ENCODE results near the gene VEPH1. TPM values are rescaled to one million over a fixed set of nuclear protein-coding genes. Genes with fewer than 3 reads are reported as not detected.

Gene VEPH1
- total RNA-seq, 1 experiment from 2014 or later = 27.3 TPM

DNA sequence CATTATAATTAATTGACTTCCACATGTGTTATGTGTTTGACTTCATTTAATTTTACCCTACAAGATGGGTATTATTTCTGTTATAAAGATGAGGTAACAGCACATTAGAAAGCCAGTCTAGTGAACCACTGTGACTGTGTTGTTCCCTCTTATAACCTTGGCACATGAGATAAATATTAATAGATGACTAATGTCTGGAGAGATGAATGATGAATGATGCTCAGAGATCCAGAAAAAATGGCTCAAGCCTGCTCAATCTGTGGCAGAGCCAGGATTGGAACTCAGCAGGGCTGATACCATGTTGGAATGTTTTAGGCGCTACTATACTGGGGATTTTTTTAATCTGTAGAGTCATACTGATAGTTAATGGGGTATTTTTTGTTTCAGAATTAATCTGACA, 185.3 kb downstream of the VEPH1 start:
- ChIA-PET CTCF (no interaction called here), POLR2A (ENCODE audit: unreplicated experiment) (no interaction called here)
- H3K27ac ChIP-seq (ENCODE audit: low read length) = no peak overlapping the region
- no peaks in the 10 kb centered on the region for H3K4me1 ChIP-seq (ENCODE audit: insufficient read depth, low read length)
- peak; percentile 38 for DNase-seq
- no peak overlapping the region for H3K4me3 ChIP-seq (ENCODE audit: low read length)
- TF ChIP-seq EZH2phosphoT487 (IDR thresholded peaks at IDR 0.05; ENCODE audit: borderline replicate concordance, low read length) (no peak), EZH2 (IDR thresholded peaks at IDR 0.05; ENCODE audit: low read length, unreplicated experiment) (no peak), CTCF (conservative IDR thresholded peaks at IDR 0.05; ENCODE audit: low read depth, low read length) (no peak)
- no TSS peak for BruUV-seq (replicated peaks)
- peak; percentile 62 for ATAC-seq
- no peak overlapping the region for H3K4me2 ChIP-seq (ENCODE audit: low read length)
- H3K27me3 ChIP-seq (ENCODE audit: low read length) = no peaks in the 10 kb centered on the region
- no peaks in the 10 kb centered on the region for H3K9me2 ChIP-seq (replicated peaks; ENCODE audit: low read length)
- no peaks in the 10 kb centered on the region for H3K9me3 ChIP-seq (ENCODE audit: low read length)
- no peaks in the 10 kb centered on the region for H3F3A ChIP-seq (ENCODE audit: low read length, unreplicated experiment)
- H2AFZ ChIP-seq (ENCODE audit: low read length) = no peak overlapping the region
- no peak overlapping the region for H3K9ac ChIP-seq (ENCODE audit: low read length)
- no peaks in the 10 kb centered on the region for H3K79me2 ChIP-seq (ENCODE audit: low read length)
- intact Hi-C loops (cut with micrococcal nuclease) = no loop called here
- H4K20me1 ChIP-seq (ENCODE audit: low read length) = no peaks in the 10 kb centered on the region
- H3K36me3 ChIP-seq (ENCODE audit: low read depth, low read length) = no peaks in the 10 kb centered on the region

- no peak for ATAC-seq
- H3K4me2 ChIP-seq (ENCODE audit: low read length) = no peak overlapping the region
Observed at GRCh38 chr3:157313186-157313585, 190.0 kb downstream of the VEPH1 start.

More at GRCh38 chr3:157313186-157313585, 190.0 kb downstream of the VEPH1 start:
- BruUV-seq (replicated peaks) = no TSS peak
- H3K36me3 ChIP-seq (ENCODE audit: low read depth, low read length) = no peaks in the 10 kb centered on the region
- no peak for TF ChIP-seq CTCF (conservative IDR thresholded peaks at IDR 0.05; ENCODE audit: low read depth, low read length)
- TF ChIP-seq EZH2phosphoT487 (IDR thresholded peaks at IDR 0.05; ENCODE audit: borderline replicate concordance, low read length) = no peak
- H3F3A ChIP-seq (ENCODE audit: low read length, unreplicated experiment) = peaks cover 4% of the 10 kb centered on the region
- POLR2A ChIA-PET (ENCODE audit: unreplicated experiment) = no interaction called here
- H3K9ac ChIP-seq (ENCODE audit: low read length) = no peak overlapping the region
- no peaks in the 10 kb centered on the region for H3K79me2 ChIP-seq (ENCODE audit: low read length)
- no peaks in the 10 kb centered on the region for H3K9me2 ChIP-seq (replicated peaks; ENCODE audit: low read length)
- H3K9me3 ChIP-seq (ENCODE audit: low read length) = no peaks in the 10 kb centered on the region
- H3K4me3 ChIP-seq (ENCODE audit: low read length) = no peak overlapping the region
- no peak for DNase-seq
- H3K27ac ChIP-seq (ENCODE audit: low read length) = no peak overlapping the region
- no peaks in the 10 kb centered on the region for H3K27me3 ChIP-seq (ENCODE audit: low read length)
- peaks cover 25% of the 10 kb centered on the region for H3K4me1 ChIP-seq (ENCODE audit: insufficient read depth, low read length)
- no peak overlapping the region for H2AFZ ChIP-seq (ENCODE audit: low read length)
- CTCF ChIA-PET = no interaction called here
- no peaks in the 10 kb centered on the region for H4K20me1 ChIP-seq (ENCODE audit: low read length)
- intact Hi-C loops (cut with micrococcal nuclease) = loop anchor here (5.0 kb wide), 1 partner anchor 124 kb away; the partner anchor contains the start of gene PTX3

All from PC-3 (cell line).